ENCODE data around the gene B4GALNT2.

DNA sequence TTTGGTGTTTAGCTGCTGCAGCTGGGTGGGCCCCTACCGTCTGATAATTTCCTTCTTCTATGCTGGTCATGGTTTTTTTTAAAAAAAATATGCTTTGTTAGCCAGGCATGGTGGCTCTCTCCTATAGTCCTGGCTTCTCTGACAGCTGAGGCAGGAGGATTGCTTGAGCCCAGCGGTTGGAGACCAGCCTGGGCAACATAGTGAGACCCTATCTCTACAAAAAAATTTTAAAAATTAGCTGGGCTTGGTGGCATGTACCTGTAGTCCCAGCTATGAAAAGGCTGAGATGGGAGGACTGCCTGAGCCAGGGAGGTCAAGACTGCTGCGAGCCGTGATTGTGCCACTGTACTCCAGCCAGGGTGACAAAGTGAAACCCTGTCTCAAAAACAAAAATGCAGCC, 19.4 kb downstream of the B4GALNT2 start:
- TF ChIP-seq CTCF (IDR thresholded peaks at IDR 0.05) (no peak), EZH2 (IDR thresholded peaks at IDR 0.05; ENCODE audit: borderline replicate concordance, insufficient read depth, low read depth, low read length, poor library complexity, severe bottlenecking) (no peak)
